GM23248 (cell line): ENCODE measurements around the gene MYOM1. TPM values are rescaled to one million over a fixed set of nuclear protein-coding genes. Genes with fewer than 3 reads are reported as not detected.

Experiments used
- DNase-seq: peaks from one replicate; pipeline ENCODE4 v3.0.0-alpha.2; 2015
- H2AFZ ChIP-seq: fragments of 200-600 bp; sonication (generic); 2 replicates; pipeline ENCODE4 v1.6.1; 2016; ENCODE audit warnings: antibody characterized with exemption
- H3F3A ChIP-seq: fragments of 200-600 bp; sonication (generic); 2 replicates; pipeline ENCODE4 v1.6.1; 2016; ENCODE audit warnings: mild to moderate bottlenecking, antibody characterized with exemption, mixed run types; ENCODE audit not compliant: insufficient read depth
- H3K27ac ChIP-seq: fragments of 200-600 bp; sonication (generic); 2 replicates; pipeline ENCODE4 v1.5.1; 2016; ENCODE audit warnings: mild to moderate bottlenecking
- H3K27me3 ChIP-seq: fragments of 200-600 bp; sonication (generic); replicated peaks from 2 replicates; pipeline ENCODE4 v1.6.1; 2016; ENCODE audit warnings: mild to moderate bottlenecking; ENCODE audit not compliant: insufficient read depth
- H3K36me3 ChIP-seq: fragments of 200-600 bp; sonication (generic); 2 replicates; pipeline ENCODE4 v1.6.1; 2016; ENCODE audit warnings: low read depth, mild to moderate bottlenecking
- H3K4me1 ChIP-seq: fragments of 200-600 bp; sonication (generic); 2 replicates; pipeline ENCODE4 v1.6.1; 2016; ENCODE audit warnings: mild to moderate bottlenecking; ENCODE audit not compliant: insufficient read depth
- H3K4me2 ChIP-seq: fragments of 200-600 bp; sonication (generic); one replicate; pipeline ENCODE4 v1.6.1; 2016; ENCODE audit warnings: mild to moderate bottlenecking; ENCODE audit not compliant: unreplicated experiment
- H3K4me3 ChIP-seq: fragments of 200-600 bp; sonication (generic); 2 replicates; pipeline ENCODE4 v1.5.1; 2016; ENCODE audit warnings: mild to moderate bottlenecking
- H3K79me2 ChIP-seq: fragments of 200-600 bp; sonication (generic); 2 replicates; pipeline ENCODE4 v1.6.1; 2016; ENCODE audit warnings: mild to moderate bottlenecking; ENCODE audit not compliant: insufficient read depth
- H3K9ac ChIP-seq: fragments of 200-600 bp; sonication (generic); 2 replicates; pipeline ENCODE4 v1.6.1; 2016; ENCODE audit warnings: mild to moderate bottlenecking
- H3K9me2 ChIP-seq: fragments of 200-600 bp; sonication (generic); 2 replicates; pipeline ENCODE4 v1.6.1; 2016; ENCODE audit warnings: mixed run types, mild to moderate bottlenecking, moderate library complexity; ENCODE audit not compliant: insufficient read depth
- H3K9me3 ChIP-seq: fragments of 200-600 bp; sonication (generic); one replicate; pipeline ENCODE4 v1.6.1; 2017; ENCODE audit warnings: low read depth
- H4K20me1 ChIP-seq: fragments of 200-600 bp; sonication (generic); 2 replicates; pipeline ENCODE4 v1.6.0; 2016; ENCODE audit not compliant: insufficient read depth
- EZH2 ChIP-seq: fragments of 200-600 bp; sonication (generic); IDR thresholded peaks from 2 replicates; pipeline ENCODE4 v1.6.1; 2018; ENCODE audit warnings: antibody characterized with exemption, mild to moderate bottlenecking; ENCODE audit not compliant: insufficient read depth, poor library complexity, severe bottlenecking
- EZH2phosphoT487 ChIP-seq: fragments of 200-600 bp; sonication (generic); IDR thresholded peaks from 2 replicates; pipeline ENCODE4 v1.6.1; 2018; ENCODE audit warnings: antibody characterized with exemption, moderate library complexity, mild to moderate bottlenecking, low read depth; ENCODE audit not compliant: insufficient read depth
- WGBS, 2 experiments: methylation state at CpG; one replicate each; pipeline ENCODE4 v1.1.6; 2015 to 2017; ENCODE audit warnings: low lambda C conversion rate in 2 of 2, low coverage in 1 of 2; ENCODE audit errors: missing lambda C conversion rate in 2 of 2; 5-methylcytosine and 5-hydroxymethylcytosine counted together
- in situ Hi-C: fragments of 300-500 bp; cut with MboI; formaldehyde crosslinking; loops from 2 replicates; pipeline ENCODE4 v1.15.0; 2020
- polyA plus RNA-seq: library from polyadenylated mRNA; unstranded; fragments of >200 nt; fragmentation: Nextera tagmentation; extraction: Ambion mirVana; gene quantifications from 2 replicates; pipeline ENCODE4 v1.2.1, GENCODE V29; 2016
- total RNA-seq: library from RNA; depleted of rRNA; stranded (reverse); fragments of >200 nt; shearing (Covaris generic); gene quantifications from 2 replicates; pipeline ENCODE4 v1.2.3, GENCODE V29; 2014

Gene MYOM1
- total and polyA plus RNA-seq, 2 experiments from 2014 or later: 0.64 to 0.65 TPM

DNA sequence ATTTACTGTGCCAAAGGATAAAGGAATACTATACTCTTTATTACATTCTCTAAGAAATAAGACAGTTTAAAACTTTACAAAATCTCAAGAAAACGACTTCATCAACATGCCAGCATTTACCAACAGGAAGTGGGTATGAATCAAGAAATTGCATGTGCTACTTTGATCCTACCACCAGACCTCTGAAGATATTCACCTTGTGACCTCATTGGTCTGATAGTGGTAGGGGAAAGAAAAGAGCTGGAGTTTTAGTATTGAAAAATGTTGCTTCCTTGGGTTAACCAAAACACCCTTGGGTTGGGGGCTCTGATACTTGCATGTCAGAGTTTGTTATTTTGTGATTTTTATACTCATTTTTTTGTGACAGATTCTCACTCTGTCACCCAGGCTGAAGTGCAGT lies 122.7 kb downstream of the MYOM1 start:
- Histone ChIP-seq H3K9me3 (no peaks in the 10 kb centered on the region), H4K20me1 (no peaks in the 10 kb centered on the region), H3K4me2 (no peak overlapping the region), H2AFZ (no peak overlapping the region), H3K27me3 (no peaks in the 10 kb centered on the region), H3K4me3 (no peak overlapping the region), H3K4me1 (no peaks in the 10 kb centered on the region), H3K9me2 (no peaks in the 10 kb centered on the region), H3K9ac (no peak overlapping the region), H3F3A (no peaks in the 10 kb centered on the region), H3K79me2 (no peaks in the 10 kb centered on the region), H3K27ac (no peak overlapping the region), H3K36me3 (no peaks in the 10 kb centered on the region)
- DNase-seq: no peak
- 41 to 75% methylated on average over 1 of the region's 1 CpG for WGBS, 2 experiments
- in situ Hi-C loops: no loop called here
- TF ChIP-seq EZH2: no peak
- TF ChIP-seq EZH2phosphoT487: no peak

DNA sequence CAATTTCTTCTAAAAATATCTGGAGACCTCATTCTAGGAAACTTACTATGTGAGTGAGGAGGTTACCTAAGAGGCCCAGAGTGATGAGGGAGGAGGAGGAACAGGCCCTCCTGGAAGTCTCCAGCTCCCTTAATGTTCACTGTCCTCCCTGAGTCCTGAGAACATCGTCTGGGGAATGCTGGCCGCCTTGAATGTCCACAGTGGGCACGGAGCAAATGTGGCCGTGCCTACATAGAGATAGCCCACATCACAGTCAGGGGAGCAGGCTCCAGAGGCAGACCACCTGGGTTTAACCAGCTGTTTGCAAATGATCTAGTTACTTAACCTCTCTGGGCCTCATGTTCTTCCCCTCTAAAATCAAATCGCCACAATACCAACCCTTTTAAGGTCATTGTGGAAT lies 123.8 kb downstream of the MYOM1 start:
- no peak overlapping the region for H3K4me2 ChIP-seq
- WGBS, 2 experiments: 95 to 96% methylated on average over 5 of the region's 5 CpGs
- no peak overlapping the region for H3K9ac ChIP-seq
- H3K4me3 ChIP-seq: no peak overlapping the region
- no peak for DNase-seq
- no peaks in the 10 kb centered on the region for H3K36me3 ChIP-seq
- H3K9me3 ChIP-seq: no peaks in the 10 kb centered on the region
- no peaks in the 10 kb centered on the region for H4K20me1 ChIP-seq
- H3K4me1 ChIP-seq: no peaks in the 10 kb centered on the region
- H3K27me3 ChIP-seq: no peaks in the 10 kb centered on the region
- no peak overlapping the region for H3K27ac ChIP-seq
- TF ChIP-seq EZH2 (no peak), EZH2phosphoT487 (no peak)
- no peaks in the 10 kb centered on the region for H3F3A ChIP-seq
- H3K79me2 ChIP-seq: no peaks in the 10 kb centered on the region
- in situ Hi-C loops: no loop called here
- no peaks in the 10 kb centered on the region for H3K9me2 ChIP-seq
- H2AFZ ChIP-seq: no peak overlapping the region

DNA sequence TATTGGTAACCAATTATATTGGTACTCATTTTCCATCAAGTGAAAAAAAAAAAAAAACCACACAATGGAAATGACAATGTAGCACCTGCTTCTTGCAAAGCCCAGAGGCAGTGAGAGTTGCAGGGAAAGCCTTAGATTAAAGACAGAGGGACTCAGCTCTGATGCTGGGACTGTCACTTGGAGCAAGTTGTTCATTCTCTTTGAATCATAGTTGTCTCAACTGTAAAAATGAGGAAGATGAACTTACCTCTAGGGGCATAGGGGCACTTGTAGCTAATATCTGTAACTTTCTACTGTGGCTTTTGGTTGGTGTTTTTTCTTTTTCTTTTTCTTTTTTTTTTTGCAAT lies 125.5 kb downstream of the MYOM1 start:
- Histone ChIP-seq H3K36me3 (no peaks in the 10 kb centered on the region), H3F3A (no peaks in the 10 kb centered on the region), H3K27ac (no peak overlapping the region), H3K9ac (no peak overlapping the region), H3K27me3 (no peaks in the 10 kb centered on the region), H3K9me2 (no peaks in the 10 kb centered on the region), H4K20me1 (no peaks in the 10 kb centered on the region), H2AFZ (no peak overlapping the region), H3K4me2 (no peak overlapping the region), H3K79me2 (no peaks in the 10 kb centered on the region), H3K4me1 (no peaks in the 10 kb centered on the region), H3K9me3 (no peaks in the 10 kb centered on the region), H3K4me3 (no peak overlapping the region)
- TF ChIP-seq EZH2 (no peak), EZH2phosphoT487 (no peak)
- DNase-seq: no peak
- in situ Hi-C loops: no loop called here

DNA sequence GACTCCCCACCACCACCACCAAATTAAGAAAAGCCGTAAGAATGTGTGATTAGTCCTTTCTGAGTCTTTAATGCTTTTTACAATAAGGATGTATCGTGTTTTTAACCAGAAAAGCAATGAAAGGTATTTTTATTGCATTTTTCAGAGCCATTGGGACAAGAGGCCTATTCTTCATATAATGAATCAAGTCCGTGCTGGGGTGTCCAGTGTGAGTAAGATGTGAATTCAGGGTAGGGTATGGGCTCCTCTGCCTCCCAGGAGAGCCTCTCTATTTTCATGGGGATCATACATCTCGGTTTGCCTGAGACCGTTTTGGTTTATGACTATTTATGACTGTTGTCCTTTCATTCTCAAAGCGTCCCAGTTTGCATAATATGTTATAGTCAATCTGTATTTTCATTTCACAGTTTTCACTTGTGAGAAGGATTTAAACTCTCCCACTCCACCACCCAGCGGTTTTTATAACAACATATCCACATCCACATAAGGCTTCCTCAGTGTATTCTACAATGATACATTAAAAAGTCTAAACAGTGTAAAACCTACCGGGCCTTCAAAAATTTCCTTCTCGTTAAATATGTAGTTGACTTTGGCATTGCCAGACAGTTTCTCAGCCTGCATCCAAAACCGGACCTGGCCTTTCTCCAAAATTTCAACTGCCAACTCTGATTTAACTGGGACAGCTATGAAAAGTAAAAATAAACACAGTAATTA lies 126.0 kb downstream of the MYOM1 start:
- in situ Hi-C loops: no loop called here
- H3K4me2 ChIP-seq: no peak overlapping the region
- H3K4me3 ChIP-seq: no peak overlapping the region
- H3F3A ChIP-seq: no peaks in the 10 kb centered on the region
- DNase-seq: no peak
- no peak for TF ChIP-seq EZH2
- TF ChIP-seq EZH2phosphoT487: no peak
- H3K79me2 ChIP-seq: no peaks in the 10 kb centered on the region
- no peaks in the 10 kb centered on the region for H4K20me1 ChIP-seq
- H3K9me2 ChIP-seq: no peaks in the 10 kb centered on the region
- H2AFZ ChIP-seq: no peak overlapping the region
- no peaks in the 10 kb centered on the region for H3K4me1 ChIP-seq
- H3K9ac ChIP-seq: no peak overlapping the region
- WGBS, 2 experiments: 67 to 68% methylated on average over 10 of the region's 10 CpGs
- H3K27ac ChIP-seq: no peak overlapping the region
- H3K27me3 ChIP-seq: no peaks in the 10 kb centered on the region
- no peaks in the 10 kb centered on the region for H3K9me3 ChIP-seq
- no peaks in the 10 kb centered on the region for H3K36me3 ChIP-seq

DNA sequence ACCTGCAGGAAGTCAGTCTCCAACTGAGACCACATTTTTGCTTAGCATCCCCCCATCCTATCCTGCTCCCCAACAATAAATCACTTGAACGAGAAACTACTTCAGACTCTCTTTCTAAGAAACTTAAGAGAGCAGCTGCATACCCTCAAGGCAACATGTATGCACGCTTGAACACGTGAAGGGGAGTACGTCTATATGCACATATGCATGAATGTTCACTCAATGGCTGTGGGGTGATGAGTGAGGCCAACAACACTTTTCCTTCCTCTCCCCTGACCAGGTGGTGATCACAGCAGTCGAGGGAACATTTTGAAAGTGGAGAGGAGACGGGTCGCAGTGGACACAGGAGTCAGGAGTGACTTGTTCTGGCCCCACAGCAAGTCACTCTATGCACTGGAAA lies 127.0 kb downstream of the MYOM1 start:
- H3K9ac ChIP-seq: no peak overlapping the region
- H3K4me2 ChIP-seq: no peak overlapping the region
- H3K4me1 ChIP-seq: no peaks in the 10 kb centered on the region
- no peaks in the 10 kb centered on the region for H3K9me2 ChIP-seq
- TF ChIP-seq EZH2 (no peak), EZH2phosphoT487 (no peak)
- no peak for DNase-seq
- no peak overlapping the region for H3K4me3 ChIP-seq
- no peak overlapping the region for H2AFZ ChIP-seq
- no peaks in the 10 kb centered on the region for H3K9me3 ChIP-seq
- no peak overlapping the region for H3K27ac ChIP-seq
- no peaks in the 10 kb centered on the region for H4K20me1 ChIP-seq
- in situ Hi-C loops: no loop called here
- WGBS, 2 experiments: 83% methylated on average over 7 of the region's 7 CpGs
- H3K79me2 ChIP-seq: no peaks in the 10 kb centered on the region
- no peaks in the 10 kb centered on the region for H3F3A ChIP-seq
- H3K36me3 ChIP-seq: no peaks in the 10 kb centered on the region
- H3K27me3 ChIP-seq: no peaks in the 10 kb centered on the region
